ENCODE results near the gene WDFY2.

- no peak for TF ChIP-seq REST (IDR thresholded peaks at IDR 0.05; ENCODE audit: unreplicated experiment)
- no peak for TF ChIP-seq CTCF (conservative IDR thresholded peaks at IDR 0.05; ENCODE audit: low read depth in 2 of 2)
- no peak for TF ChIP-seq CREB1 (CRISPR knock-in tag; IDR thresholded peaks at IDR 0.05; ENCODE audit: low read depth)
- no peak for TF ChIP-seq EZH2 (IDR thresholded peaks at IDR 0.05; ENCODE audit: low read depth, unreplicated experiment)
- no peak for TF ChIP-seq EZH2phosphoT487 (IDR thresholded peaks at IDR 0.05; ENCODE audit: unreplicated experiment)
- no peak for TF ChIP-seq POLR2AphosphoS5 (IDR thresholded peaks at IDR 0.05; ENCODE audit: low read depth)
- TF ChIP-seq STAT1 (IDR thresholded peaks at IDR 0.05; ENCODE audit: unreplicated experiment), result no peak
- TF ChIP-seq JUNB (IDR thresholded peaks at IDR 0.05; ENCODE audit: unreplicated experiment), result no peak
- TF ChIP-seq ZNF462 (CRISPR knock-in tag; IDR thresholded peaks at IDR 0.05), result no peak
Measured at GRCh38 chr13:51784097-51784496, 199.8 kb downstream of the WDFY2 start.
